ENCODE measurements around the gene ZNF526. TPM values are rescaled to one million over a fixed set of nuclear protein-coding genes. Genes with fewer than 3 reads are reported as not detected.

The ZNF526 gene
- polyA plus RNA-seq, 3 donors: 0.96 to 3.4 (median 1.3) TPM

GRCh38 chr19:42212886-42213285, 7.2 kb upstream of the ZNF526 start:
- peaks cover 57% of the 10 kb centered on the region for H3K4me1 Mint-ChIP-seq
- peak overlapping the region; percentile 11 to 72 (median 39) for H3K27ac Mint-ChIP-seq
- peaks cover 52 to 66% of the 10 kb centered on the region in 2 donors for H3K4me1 ChIP-seq (ENCODE audit: control insufficient read depth in 1 of 2, insufficient read depth in 2 of 2, low read length in 2 of 2)
- H3K79me2 ChIP-seq (ENCODE audit: insufficient read depth, low read length): peaks cover 91% of the 10 kb centered on the region
- peaks cover 65 to 78% of the 10 kb centered on the region in 2 donors for H3K36me3 ChIP-seq (replicated peaks in 1 of 2; ENCODE audit: control insufficient read depth in 1 of 2, insufficient read depth in 2 of 2, low read length in 2 of 2)
- H3K27me3 ChIP-seq (ENCODE audit: control insufficient read depth in 2 of 2, insufficient read depth in 2 of 2, low read length in 2 of 2): no peaks in the 10 kb centered on the region
- H2AFZ ChIP-seq (ENCODE audit: insufficient read depth, low read depth, low read length, poor library complexity, severe bottlenecking): no peak overlapping the region
- intact Hi-C loops (cut with micrococcal nuclease): no loop called here
- peaks cover 0 to 1% (median 0%) of the 10 kb centered on the region in 3 donors for H3K27me3 Mint-ChIP-seq (ENCODE audit: low read depth in 3 of 3)
- H3K9ac ChIP-seq (ENCODE audit: insufficient read depth, low read length, poor library complexity, severe bottlenecking): no peak overlapping the region
- peak overlapping the region; percentile 0 to 22 for H3K4me3 Mint-ChIP-seq
- no peaks in the 10 kb centered on the region for H3K9me3 ChIP-seq (replicated peaks in 1 of 2; ENCODE audit: control insufficient read depth in 1 of 2, insufficient read depth in 1 of 2, low read length in 2 of 2)
- peak overlapping the region; percentile 23 for H3K4me2 ChIP-seq (replicated peaks; ENCODE audit: extremely low read depth, low read length, poor library complexity, severe bottlenecking)
- peaks cover 92% of the 10 kb centered on the region for H4K20me1 ChIP-seq (ENCODE audit: insufficient read depth, low read length)
- TF ChIP-seq, protein P1, sequence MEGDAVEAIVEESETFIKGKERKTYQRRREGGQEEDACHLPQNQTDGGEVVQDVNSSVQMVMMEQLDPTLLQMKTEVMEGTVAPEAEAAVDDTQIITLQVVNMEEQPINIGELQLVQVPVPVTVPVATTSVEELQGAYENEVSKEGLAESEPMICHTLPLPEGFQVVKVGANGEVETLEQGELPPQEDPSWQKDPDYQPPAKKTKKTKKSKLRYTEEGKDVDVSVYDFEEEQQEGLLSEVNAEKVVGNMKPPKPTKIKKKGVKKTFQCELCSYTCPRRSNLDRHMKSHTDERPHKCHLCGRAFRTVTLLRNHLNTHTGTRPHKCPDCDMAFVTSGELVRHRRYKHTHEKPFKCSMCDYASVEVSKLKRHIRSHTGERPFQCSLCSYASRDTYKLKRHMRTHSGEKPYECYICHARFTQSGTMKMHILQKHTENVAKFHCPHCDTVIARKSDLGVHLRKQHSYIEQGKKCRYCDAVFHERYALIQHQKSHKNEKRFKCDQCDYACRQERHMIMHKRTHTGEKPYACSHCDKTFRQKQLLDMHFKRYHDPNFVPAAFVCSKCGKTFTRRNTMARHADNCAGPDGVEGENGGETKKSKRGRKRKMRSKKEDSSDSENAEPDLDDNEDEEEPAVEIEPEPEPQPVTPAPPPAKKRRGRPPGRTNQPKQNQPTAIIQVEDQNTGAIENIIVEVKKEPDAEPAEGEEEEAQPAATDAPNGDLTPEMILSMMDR (IDR thresholded peaks at IDR 0.05): no peak
- H3K27ac ChIP-seq (ENCODE audit: low read depth in 1 of 2, low read length in 2 of 2): peak overlapping the region; percentile 26 to 67
- 67% methylated on average over 1 of the region's 1 CpG for WGBS (ENCODE audit: insufficient coverage)
- DNase-seq: no peak
- H3K4me3 ChIP-seq (replicated peaks in 1 of 3; ENCODE audit: low read depth in 2 of 3, low read length in 3 of 3): peak overlapping the region in 1 of 3 experiments; percentile 28
- peaks cover 0 to 1% (median 0%) of the 10 kb centered on the region in 7 donors for H3K9me3 Mint-ChIP-seq
- H3K36me3 Mint-ChIP-seq: peaks cover 64 to 82% of the 10 kb centered on the region in 2 donors

DNA sequence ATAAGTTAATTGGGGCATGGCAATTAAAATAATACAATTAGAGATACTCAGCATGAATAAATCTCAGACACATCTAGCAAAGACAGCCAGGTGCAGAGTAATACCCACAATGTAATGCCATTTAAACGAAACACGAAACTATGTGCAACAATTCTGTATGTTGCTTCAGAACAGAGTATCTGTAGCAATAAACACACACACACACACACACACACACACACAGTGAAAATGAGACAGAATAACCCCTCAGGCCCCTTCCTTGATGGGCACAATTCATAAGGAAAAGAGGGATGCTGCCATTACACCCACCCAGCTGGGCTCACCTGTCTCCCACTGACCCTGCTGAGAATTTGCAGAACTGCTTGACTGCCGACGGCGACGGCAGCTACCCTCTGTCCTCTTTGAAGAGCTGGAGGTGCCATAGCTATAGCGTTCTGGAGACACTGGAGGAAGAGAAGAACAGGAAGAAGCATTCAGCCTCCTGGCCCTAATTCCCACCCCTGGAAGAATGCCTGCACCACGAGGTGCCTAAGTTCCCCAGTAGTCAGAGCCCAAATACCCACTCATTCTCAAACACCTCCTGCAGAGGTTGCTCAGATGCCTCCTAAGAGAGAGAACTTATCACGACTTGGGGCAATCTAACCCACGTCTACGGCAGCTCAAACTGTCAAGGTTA, 5.2 kb upstream of the ZNF526 start:
- H3K4me3 Mint-ChIP-seq: peak overlapping the region; percentile 89 to 96
- Histone ChIP-seq H3K4me1 (ENCODE audit: control insufficient read depth in 1 of 2, insufficient read depth in 2 of 2, low read length in 2 of 2) (peaks cover 61 to 68% of the 10 kb centered on the region in 2 donors), H3K4me3 (replicated peaks in 1 of 3; ENCODE audit: low read depth in 2 of 3, low read length in 3 of 3) (peak overlapping the region in 1 of 3 experiments; percentile 96), H3K9me3 (replicated peaks in 1 of 2; ENCODE audit: control insufficient read depth in 1 of 2, insufficient read depth in 1 of 2, low read length in 2 of 2) (no peaks in the 10 kb centered on the region), H4K20me1 (ENCODE audit: insufficient read depth, low read length) (peaks cover 73% of the 10 kb centered on the region), H3K36me3 (replicated peaks in 1 of 2; ENCODE audit: control insufficient read depth in 1 of 2, insufficient read depth in 2 of 2, low read length in 2 of 2) (peaks cover 46 to 59% of the 10 kb centered on the region in 2 donors), H3K27ac (ENCODE audit: low read depth in 1 of 2, low read length in 2 of 2) (peak overlapping the region in 1 of 2 donors; percentile 98), H3K79me2 (ENCODE audit: insufficient read depth, low read length) (peaks cover 89% of the 10 kb centered on the region), H3K27me3 (ENCODE audit: control insufficient read depth in 2 of 2, insufficient read depth in 2 of 2, low read length in 2 of 2) (no peaks in the 10 kb centered on the region), H3K9ac (ENCODE audit: insufficient read depth, low read length, poor library complexity, severe bottlenecking) (peak overlapping the region; percentile 88), H2AFZ (ENCODE audit: insufficient read depth, low read depth, low read length, poor library complexity, severe bottlenecking) (no peak overlapping the region), H3K4me2 (replicated peaks; ENCODE audit: extremely low read depth, low read length, poor library complexity, severe bottlenecking) (peak overlapping the region; percentile 95)
- H3K36me3 Mint-ChIP-seq: peaks cover 43 to 61% of the 10 kb centered on the region in 2 donors
- H3K27ac Mint-ChIP-seq: peak overlapping the region in 4 of 7 donors; percentile 20 to 79 (median 68)
- peaks cover 60% of the 10 kb centered on the region for H3K4me1 Mint-ChIP-seq
- H3K9me3 Mint-ChIP-seq: no peaks in the 10 kb centered on the region
- TF ChIP-seq, protein P1 (IDR thresholded peaks at IDR 0.05): no peak
- intact Hi-C loops (cut with micrococcal nuclease): loop anchor here (1.0 to 5.0 kb wide), 3 partner anchors 13 to 37 kb away; no protein-coding TSS in a partner anchor
- no peak for DNase-seq
- peaks cover 0 to 1% (median 0%) of the 10 kb centered on the region in 3 donors for H3K27me3 Mint-ChIP-seq (ENCODE audit: low read depth in 3 of 3)
- whole genome bisulfite sequencing (ENCODE audit: insufficient coverage): no CpG with 5 or more reads among the region's 11 CpGs
